Measurements from ENCODE around the gene MAK. TPM values are rescaled to one million over a fixed set of nuclear protein-coding genes. Genes with fewer than 3 reads are reported as not detected.

Gene MAK
- total RNA-seq, 4 donors from 2014 or later, result not detected

- WGBS, 2 donors, result 43 to 53% methylated on average over 2 of the region's 2 CpGs
- peak; percentile 21 to 86 for DNase-seq (ENCODE audit: low spot score in 2 of 2)
- H3K4me3 ChIP-seq (ENCODE audit: low read depth, poor library complexity, severe bottlenecking), result no peak overlapping the region
- intact Hi-C loops (cut with DNase I; ENCODE audit: low total_unique reads), result no loop called here
- TF ChIP-seq POLR2A (IDR thresholded peaks at IDR 0.05) (no peak), CTCF (IDR thresholded peaks at IDR 0.05) (peak in 1 of 3 donors; percentile 63)
Observed at GRCh38 chr6:10801224-10801848, 37.0 kb downstream of the MAK start.

- WGBS, 2 donors, result 60 to 61% methylated on average over 3 of the region's 3 CpGs
- TF ChIP-seq POLR2A (IDR thresholded peaks at IDR 0.05), result no peak
- no peak for TF ChIP-seq CTCF (IDR thresholded peaks at IDR 0.05)
- DNase-seq (ENCODE audit: low spot score in 2 of 2), result no peak
- H3K4me3 ChIP-seq (ENCODE audit: low read depth, poor library complexity, severe bottlenecking), result no peak overlapping the region
- intact Hi-C loops (cut with DNase I; ENCODE audit: low total_unique reads), result no loop called here
Observed at GRCh38 chr6:10800810-10801209, 37.5 kb downstream of the MAK start.

GRCh38 chr6:10794239-10794638, 44.1 kb downstream of the MAK start:
- no peak for DNase-seq (ENCODE audit: low spot score in 2 of 2)
- 80 to 86% methylated on average over 3 of the region's 3 CpGs for WGBS, 2 donors
- intact Hi-C loops (cut with DNase I; ENCODE audit: low total_unique reads), result no loop called here
- H3K4me3 ChIP-seq (ENCODE audit: low read depth, poor library complexity, severe bottlenecking), result no peak overlapping the region
- TF ChIP-seq POLR2A (IDR thresholded peaks at IDR 0.05) (no peak), CTCF (IDR thresholded peaks at IDR 0.05) (no peak)

- H3K4me3 ChIP-seq (ENCODE audit: low read depth, poor library complexity, severe bottlenecking), result no peak overlapping the region
- 85 to 90% methylated on average over 6 of the region's 6 CpGs for WGBS, 2 donors
- TF ChIP-seq POLR2A (IDR thresholded peaks at IDR 0.05), result no peak
- no peak for TF ChIP-seq CTCF (IDR thresholded peaks at IDR 0.05)
- intact Hi-C loops (cut with DNase I; ENCODE audit: low total_unique reads), result no loop called here
- no peak for DNase-seq (ENCODE audit: low spot score in 2 of 2)
Observed at GRCh38 chr6:10793695-10794094, 44.6 kb downstream of the MAK start.

- H3K4me3 ChIP-seq (ENCODE audit: low read depth, poor library complexity, severe bottlenecking), result no peak overlapping the region
- 84 to 94% methylated on average over 3 of the region's 3 CpGs for WGBS, 2 donors
- DNase-seq (ENCODE audit: low spot score in 2 of 2), result no peak
- TF ChIP-seq CTCF (IDR thresholded peaks at IDR 0.05) (no peak), POLR2A (IDR thresholded peaks at IDR 0.05) (no peak)
- intact Hi-C loops (cut with DNase I; ENCODE audit: low total_unique reads), result no loop called here
Observed at GRCh38 chr6:10793035-10793434, 45.3 kb downstream of the MAK start.

- WGBS, 2 donors, result 82 to 88% methylated on average over 5 of the region's 5 CpGs
- TF ChIP-seq CTCF (IDR thresholded peaks at IDR 0.05), result no peak
- no peak for TF ChIP-seq POLR2A (IDR thresholded peaks at IDR 0.05)
- DNase-seq (ENCODE audit: low spot score in 2 of 2), result no peak
- H3K4me3 ChIP-seq (ENCODE audit: low read depth, poor library complexity, severe bottlenecking), result no peak overlapping the region
- intact Hi-C loops (cut with DNase I; ENCODE audit: low total_unique reads), result no loop called here
Observed at GRCh38 chr6:10792101-10792500, 46.2 kb downstream of the MAK start.

All from lower leg skin (tissue), 4 donors.